ENCODE data around the gene SLC30A7. TPM values are rescaled to one million over a fixed set of nuclear protein-coding genes. Genes with fewer than 3 reads are reported as not detected.

The SLC30A7 gene
- total RNA-seq, 1 donor from 2014 or later = 31.3 TPM

DNA sequence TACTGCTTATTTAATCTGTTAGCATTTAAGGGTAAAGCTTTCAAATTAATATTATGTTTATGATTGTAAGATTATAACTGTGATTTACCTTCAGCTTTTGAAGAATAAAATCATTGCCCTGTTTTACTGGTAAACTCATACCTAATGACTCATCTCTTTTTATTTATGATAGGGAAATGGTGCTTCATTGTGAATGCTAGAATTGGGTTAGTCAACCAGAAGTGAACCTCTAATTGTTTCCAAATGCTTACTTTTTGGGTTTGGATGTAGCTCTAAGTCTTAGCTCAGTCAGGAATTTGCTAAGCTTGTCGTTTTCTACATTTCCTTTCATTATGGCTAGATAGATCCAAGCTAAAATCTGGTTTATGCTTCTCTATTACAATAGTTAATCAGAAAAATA lies 59.4 kb downstream of the SLC30A7 start:
- H3K4me3 ChIP-seq (ENCODE audit: low read depth, low read length) = no peak overlapping the region
- TF ChIP-seq CTCF (IDR thresholded peaks at IDR 0.05; ENCODE audit: insufficient read depth, low read length, severe bottlenecking) = no peak
- H3K27me3 ChIP-seq (ENCODE audit: control insufficient read depth, insufficient read depth, low read length) = no peaks in the 10 kb centered on the region
- no peak for FAIRE-seq
- peaks cover 2% of the 10 kb centered on the region for H3K36me3 ChIP-seq (ENCODE audit: control insufficient read depth, insufficient read depth, low read length)
- DNase-seq (ENCODE audit: low read depth) = peak; percentile 63

DNA sequence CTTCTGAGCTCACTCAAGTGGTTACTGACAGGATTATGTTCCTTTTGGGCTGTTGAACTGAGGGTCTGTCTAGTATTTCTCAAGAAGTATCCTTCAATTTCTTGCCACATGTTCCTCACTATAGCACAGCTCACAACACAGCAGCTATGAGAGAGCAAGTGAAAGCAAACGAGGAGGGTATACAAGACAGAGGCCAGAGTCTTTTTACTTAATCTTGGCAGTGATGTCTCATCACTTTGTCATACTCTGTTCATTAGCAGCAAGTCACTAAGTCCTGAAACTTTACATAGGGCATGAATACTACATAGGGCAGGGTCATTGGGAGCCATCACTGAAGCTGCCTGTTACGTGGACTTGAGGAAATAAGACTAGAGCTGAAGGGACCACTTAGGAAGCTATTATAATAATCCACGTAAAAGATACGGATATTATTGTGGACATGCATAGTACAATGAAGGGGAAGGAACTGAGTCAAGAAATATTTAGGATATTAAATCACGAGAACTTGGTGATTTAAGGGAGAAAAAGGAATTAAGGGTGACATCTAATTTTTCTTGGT lies 63.7 kb downstream of the SLC30A7 start:
- H3K4me3 ChIP-seq (ENCODE audit: low read depth, low read length) = no peak overlapping the region
- DNase-seq (ENCODE audit: low read depth) (peak; percentile 22), FAIRE-seq (no peak)
- no peaks in the 10 kb centered on the region for H3K27me3 ChIP-seq (ENCODE audit: control insufficient read depth, insufficient read depth, low read length)
- peaks cover 3% of the 10 kb centered on the region for H3K36me3 ChIP-seq (ENCODE audit: control insufficient read depth, insufficient read depth, low read length)
- no peak for TF ChIP-seq CTCF (IDR thresholded peaks at IDR 0.05; ENCODE audit: insufficient read depth, low read length, severe bottlenecking)

DNA sequence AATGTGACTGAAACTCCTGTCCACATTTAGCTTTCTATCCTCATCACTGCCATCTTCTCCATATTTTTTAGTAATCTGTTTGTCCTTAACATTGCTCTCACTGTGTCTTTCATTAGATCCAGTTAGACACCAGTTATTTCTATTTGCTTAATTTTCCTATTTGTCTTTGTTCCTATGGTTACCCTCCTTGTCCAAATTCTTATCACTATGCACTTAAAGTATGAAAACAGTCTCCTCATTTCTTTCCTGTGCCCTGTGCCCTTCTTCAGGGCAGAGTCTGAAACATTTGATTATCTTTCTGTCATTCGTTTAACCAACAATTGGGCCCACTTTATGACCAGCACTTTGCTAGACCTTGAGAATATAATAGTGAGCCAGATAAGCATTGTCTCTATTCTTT lies 64.2 kb downstream of the SLC30A7 start:
- no peak for FAIRE-seq
- H3K36me3 ChIP-seq (ENCODE audit: control insufficient read depth, insufficient read depth, low read length) = peaks cover 3% of the 10 kb centered on the region
- H3K27me3 ChIP-seq (ENCODE audit: control insufficient read depth, insufficient read depth, low read length) = no peaks in the 10 kb centered on the region
- no peak for DNase-seq (ENCODE audit: low read depth)
- no peak for TF ChIP-seq CTCF (IDR thresholded peaks at IDR 0.05; ENCODE audit: insufficient read depth, low read length, severe bottlenecking)
- H3K4me3 ChIP-seq (ENCODE audit: low read depth, low read length) = no peak overlapping the region

- peaks cover 4% of the 10 kb centered on the region for H3K36me3 ChIP-seq (ENCODE audit: control insufficient read depth, insufficient read depth, low read length)
These were observed 72.7 kb downstream of the SLC30A7 start for GRCh38 chr1:100968621-100969020.

DNA sequence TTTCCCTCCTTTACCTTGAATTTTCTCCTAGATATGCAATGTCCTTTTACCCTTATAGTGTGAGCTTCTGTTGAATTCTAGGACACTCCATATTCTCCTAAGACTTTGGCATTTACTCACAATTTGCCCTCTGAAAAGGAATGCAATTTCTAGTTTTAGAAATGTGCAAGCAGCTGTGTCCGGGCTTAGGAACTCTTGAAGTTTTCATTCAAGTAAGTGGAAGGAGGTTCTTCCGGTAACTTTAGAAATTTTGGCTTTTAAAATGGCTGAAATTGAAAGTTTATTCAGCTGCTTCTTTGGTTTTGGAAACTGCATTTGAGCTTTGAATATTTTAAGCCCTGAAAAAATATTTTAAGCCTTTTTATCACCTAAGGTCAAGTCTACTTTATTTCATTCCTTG lies 73.4 kb downstream of the SLC30A7 start:
- FAIRE-seq = no peak
- Histone ChIP-seq H3K36me3 (ENCODE audit: control insufficient read depth, insufficient read depth, low read length) (peaks cover 4% of the 10 kb centered on the region), H3K27me3 (ENCODE audit: control insufficient read depth, insufficient read depth, low read length) (no peaks in the 10 kb centered on the region), H3K4me3 (ENCODE audit: low read depth, low read length) (no peak overlapping the region)
- TF ChIP-seq CTCF (IDR thresholded peaks at IDR 0.05; ENCODE audit: insufficient read depth, low read length, severe bottlenecking) = no peak
- DNase-seq (ENCODE audit: low read depth) = no peak

More at GRCh38 chr1:100968621-100969020, 72.7 kb downstream of the SLC30A7 start:
- no peak for TF ChIP-seq CTCF (IDR thresholded peaks at IDR 0.05; ENCODE audit: insufficient read depth, low read length, severe bottlenecking)
- no peak for FAIRE-seq
- no peak for DNase-seq (ENCODE audit: low read depth)
- no peaks in the 10 kb centered on the region for H3K27me3 ChIP-seq (ENCODE audit: control insufficient read depth, insufficient read depth, low read length)
- no peak overlapping the region for H3K4me3 ChIP-seq (ENCODE audit: low read depth, low read length)

DNA sequence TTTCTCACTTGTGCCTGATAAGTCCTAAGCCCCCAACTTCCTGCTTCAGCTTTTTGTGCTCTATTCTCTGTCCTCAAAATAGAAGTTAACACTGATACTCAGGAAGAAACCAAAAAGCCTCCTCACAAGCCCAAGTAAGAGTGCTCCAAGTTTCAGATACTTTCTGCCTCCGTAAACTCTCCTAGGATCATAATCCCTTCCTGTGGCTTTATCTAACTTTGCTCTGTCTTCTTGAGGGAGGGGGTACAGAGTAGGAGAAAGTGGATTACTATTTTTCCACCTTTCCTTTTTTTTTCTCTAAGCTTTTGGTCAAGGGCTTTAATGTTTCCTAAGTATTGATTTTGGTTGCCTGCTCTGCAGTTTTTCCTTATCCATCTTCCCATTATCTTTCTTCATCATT lies 75.1 kb downstream of the SLC30A7 start:
- no peaks in the 10 kb centered on the region for H3K27me3 ChIP-seq (ENCODE audit: control insufficient read depth, insufficient read depth, low read length)
- no peak overlapping the region for H3K4me3 ChIP-seq (ENCODE audit: low read depth, low read length)
- TF ChIP-seq CTCF (IDR thresholded peaks at IDR 0.05; ENCODE audit: insufficient read depth, low read length, severe bottlenecking) = no peak
- no peak for FAIRE-seq
- H3K36me3 ChIP-seq (ENCODE audit: control insufficient read depth, insufficient read depth, low read length) = peaks cover 5% of the 10 kb centered on the region
- no peak for DNase-seq (ENCODE audit: low read depth)

Data from bronchial epithelial cell (primary cell).